ENCODE results near the gene DPYD. TPM values are rescaled to one million over a fixed set of nuclear protein-coding genes. Genes with fewer than 3 reads are reported as not detected.

The DPYD gene
- total RNA-seq, 2 experiments from 2014 or later = 34.4 to 35.9 TPM

DNA sequence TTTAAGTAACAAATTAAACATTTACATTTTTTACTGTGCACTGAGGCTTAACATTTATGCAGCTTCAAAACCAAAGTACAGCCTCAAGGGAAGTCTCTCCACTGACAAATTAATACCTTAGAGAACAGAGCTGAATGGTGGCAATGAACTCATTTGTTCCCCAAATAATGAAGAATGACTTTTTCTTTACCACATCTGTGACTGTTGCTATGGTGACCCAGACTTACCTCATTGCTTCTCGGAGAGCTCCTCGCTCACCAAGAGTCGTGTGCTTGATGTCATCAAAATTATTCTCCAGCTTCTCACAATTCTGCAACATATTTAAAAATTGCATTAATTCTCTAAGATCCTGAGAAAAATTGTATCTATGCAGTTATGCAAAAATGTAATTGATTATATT is 92.9 kb downstream of the DPYD start:
- Mint-ChIP-seq H3K4me1 (ENCODE audit: low read depth) (no peaks in the 10 kb centered on the region), H3K9me3 (no peaks in the 10 kb centered on the region)
- POLR2A ChIA-PET = no interaction called here

DNA sequence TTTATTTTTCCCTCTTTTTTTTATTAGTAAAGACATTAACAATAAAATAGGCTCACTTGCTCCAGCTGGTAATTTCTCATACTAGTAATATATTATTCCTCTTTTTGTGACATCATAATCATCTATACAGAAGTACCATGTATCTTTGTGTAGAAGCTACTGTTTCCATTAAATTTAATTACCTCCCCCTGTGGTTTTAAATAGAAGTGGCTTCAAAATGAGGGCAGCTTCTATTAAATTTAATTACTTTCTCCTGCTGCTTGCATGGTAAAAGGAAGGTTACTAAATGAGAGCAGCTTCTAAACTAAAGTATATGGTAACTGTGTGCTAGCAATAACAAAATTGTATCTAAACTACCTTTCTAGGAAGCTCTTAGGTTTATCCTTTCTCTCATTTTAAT is 94.0 kb downstream of the DPYD start:
- Mint-ChIP-seq H3K4me1 (ENCODE audit: low read depth) (no peaks in the 10 kb centered on the region), H3K27ac (no peak overlapping the region), H3K27me3 (no peaks in the 10 kb centered on the region), H3K9me3 (no peaks in the 10 kb centered on the region), H3K4me3 (no peak overlapping the region), H3K36me3 (ENCODE audit: low read depth) (peaks cover 20% of the 10 kb centered on the region)
- no peak overlapping the region for H3K4me3 ChIP-seq (ENCODE audit: low read length)
- H3K36me3 ChIP-seq (ENCODE audit: insufficient read depth, low read length) = peaks cover 2% of the 10 kb centered on the region
- POLR2A ChIA-PET = no interaction called here
- ATAC-seq (ENCODE audit: poor library complexity) = no peak
- intact Hi-C loops (cut with DNase I, micrococcal nuclease) = no loop called here
- H3K27me3 ChIP-seq (ENCODE audit: control insufficient read depth in 1 of 2, insufficient read depth in 2 of 2, low read length in 2 of 2) = no peaks in the 10 kb centered on the region
- TF ChIP-seq, protein P1, sequence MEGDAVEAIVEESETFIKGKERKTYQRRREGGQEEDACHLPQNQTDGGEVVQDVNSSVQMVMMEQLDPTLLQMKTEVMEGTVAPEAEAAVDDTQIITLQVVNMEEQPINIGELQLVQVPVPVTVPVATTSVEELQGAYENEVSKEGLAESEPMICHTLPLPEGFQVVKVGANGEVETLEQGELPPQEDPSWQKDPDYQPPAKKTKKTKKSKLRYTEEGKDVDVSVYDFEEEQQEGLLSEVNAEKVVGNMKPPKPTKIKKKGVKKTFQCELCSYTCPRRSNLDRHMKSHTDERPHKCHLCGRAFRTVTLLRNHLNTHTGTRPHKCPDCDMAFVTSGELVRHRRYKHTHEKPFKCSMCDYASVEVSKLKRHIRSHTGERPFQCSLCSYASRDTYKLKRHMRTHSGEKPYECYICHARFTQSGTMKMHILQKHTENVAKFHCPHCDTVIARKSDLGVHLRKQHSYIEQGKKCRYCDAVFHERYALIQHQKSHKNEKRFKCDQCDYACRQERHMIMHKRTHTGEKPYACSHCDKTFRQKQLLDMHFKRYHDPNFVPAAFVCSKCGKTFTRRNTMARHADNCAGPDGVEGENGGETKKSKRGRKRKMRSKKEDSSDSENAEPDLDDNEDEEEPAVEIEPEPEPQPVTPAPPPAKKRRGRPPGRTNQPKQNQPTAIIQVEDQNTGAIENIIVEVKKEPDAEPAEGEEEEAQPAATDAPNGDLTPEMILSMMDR (IDR thresholded peaks at IDR 0.05) = no peak
- DNase-seq = no peak
- H3K27ac ChIP-seq (ENCODE audit: low read depth in 1 of 2, low read length in 2 of 2) = no peak overlapping the region
- H3K9me3 ChIP-seq (ENCODE audit: control insufficient read depth in 1 of 2, insufficient read depth in 1 of 2, low read length in 2 of 2) = no peaks in the 10 kb centered on the region
- CTCF ChIA-PET = no interaction called here
- H3K4me1 ChIP-seq (ENCODE audit: insufficient read depth, low read length) = no peaks in the 10 kb centered on the region

More for the DNA sequence above, 92.9 kb downstream of the DPYD start:
- Mint-ChIP-seq H3K4me3 (no peak overlapping the region), H3K27me3 (no peaks in the 10 kb centered on the region), H3K36me3 (ENCODE audit: low read depth) (peaks cover 15% of the 10 kb centered on the region), H3K27ac (no peak overlapping the region)
- no peaks in the 10 kb centered on the region for H3K9me3 ChIP-seq (ENCODE audit: control insufficient read depth in 1 of 2, insufficient read depth in 1 of 2, low read length in 2 of 2)
- CTCF ChIA-PET = no interaction called here
- H3K4me3 ChIP-seq (ENCODE audit: low read length) = no peak overlapping the region
- peaks cover 2% of the 10 kb centered on the region for H3K36me3 ChIP-seq (ENCODE audit: insufficient read depth, low read length)
- H3K4me1 ChIP-seq (ENCODE audit: insufficient read depth, low read length) = no peaks in the 10 kb centered on the region
- no peaks in the 10 kb centered on the region for H3K27me3 ChIP-seq (ENCODE audit: control insufficient read depth in 1 of 2, insufficient read depth in 2 of 2, low read length in 2 of 2)
- DNase-seq (peak in 1 of 14 experiments; percentile 11), ATAC-seq (ENCODE audit: poor library complexity) (peak; percentile 52)
- TF ChIP-seq, protein P1 (IDR thresholded peaks at IDR 0.05) = no peak
- intact Hi-C loops (cut with DNase I, micrococcal nuclease) = no loop called here
- no peak overlapping the region for H3K27ac ChIP-seq (ENCODE audit: low read depth in 1 of 2, low read length in 2 of 2)

DNA sequence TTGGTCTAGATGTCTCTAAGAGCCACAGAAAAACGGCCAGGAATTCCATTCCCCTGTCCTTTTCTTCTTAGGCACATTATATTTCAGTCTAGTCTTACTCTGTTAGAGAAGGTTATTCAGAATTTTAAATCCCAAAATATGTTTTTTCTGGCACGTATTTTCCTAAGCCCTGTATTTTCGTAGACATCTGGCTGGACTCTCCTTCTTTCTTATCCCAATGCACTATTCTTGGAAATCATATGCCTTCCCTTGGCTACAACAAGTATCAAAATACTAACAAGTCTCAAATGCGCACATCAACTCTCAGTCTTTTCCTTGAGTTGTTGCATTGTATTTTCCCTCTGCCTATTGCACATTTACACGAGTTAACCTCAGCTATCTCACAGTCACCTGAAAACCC is 96.2 kb downstream of the DPYD start:
- Histone ChIP-seq H3K4me1 (ENCODE audit: insufficient read depth, low read length) (no peaks in the 10 kb centered on the region), H3K27ac (ENCODE audit: low read depth in 1 of 2, low read length in 2 of 2) (no peak overlapping the region), H3K36me3 (ENCODE audit: insufficient read depth, low read length) (peaks cover 2% of the 10 kb centered on the region), H3K4me3 (ENCODE audit: low read length) (no peak overlapping the region), H3K9me3 (ENCODE audit: control insufficient read depth in 1 of 2, insufficient read depth in 1 of 2, low read length in 2 of 2) (no peaks in the 10 kb centered on the region), H3K27me3 (ENCODE audit: control insufficient read depth in 1 of 2, insufficient read depth in 2 of 2, low read length in 2 of 2) (no peaks in the 10 kb centered on the region)
- Mint-ChIP-seq H3K4me1 (ENCODE audit: low read depth) (no peaks in the 10 kb centered on the region), H3K36me3 (ENCODE audit: low read depth) (peaks cover 20% of the 10 kb centered on the region), H3K27me3 (no peaks in the 10 kb centered on the region), H3K27ac (no peak overlapping the region), H3K9me3 (no peaks in the 10 kb centered on the region), H3K4me3 (no peak overlapping the region)
- TF ChIP-seq, protein P1 (IDR thresholded peaks at IDR 0.05) = no peak
- intact Hi-C loops (cut with DNase I, micrococcal nuclease) = loop anchor here in 1 of 2 experiments (5.0 kb wide), 1 partner anchor 857 kb away; no protein-coding TSS in a partner anchor
- ChIA-PET CTCF (no interaction called here), POLR2A (no interaction called here)
- no peak for ATAC-seq (ENCODE audit: poor library complexity)
- DNase-seq = no peak

Measured in CD4-positive, alpha-beta T cell (primary cell).